Transverse colon (tissue), 4 donors: Measurements from ENCODE around the gene OVAAL.

Experiments used
- POLR2AphosphoS5 ChIP-seq, 3 donors: sonication (generic); formaldehyde crosslinking; IDR thresholded peaks; one replicate each; pipeline ENCODE4 v1.6.1; 2016; ENCODE audit warnings: antibody characterized with exemption in 3 of 3
- TF ChIP-seq, protein P1 (sequence below), 5 experiments: fragments of 200-600 bp in 3 of 5; fragments of 450-650 bp in 2 of 5; sonication (generic) in 3 of 5; IDR thresholded peaks; 1 replicate in 2 of 5; 2 replicates in 3 of 5; pipeline ENCODE4 v1.5.1; 2016 to 2017; ENCODE audit warnings: antibody characterized with exemption in 5 of 5, inconsistent platforms in 3 of 5, mild to moderate bottlenecking in 2 of 5, moderate library complexity in 1 of 5

DNA sequence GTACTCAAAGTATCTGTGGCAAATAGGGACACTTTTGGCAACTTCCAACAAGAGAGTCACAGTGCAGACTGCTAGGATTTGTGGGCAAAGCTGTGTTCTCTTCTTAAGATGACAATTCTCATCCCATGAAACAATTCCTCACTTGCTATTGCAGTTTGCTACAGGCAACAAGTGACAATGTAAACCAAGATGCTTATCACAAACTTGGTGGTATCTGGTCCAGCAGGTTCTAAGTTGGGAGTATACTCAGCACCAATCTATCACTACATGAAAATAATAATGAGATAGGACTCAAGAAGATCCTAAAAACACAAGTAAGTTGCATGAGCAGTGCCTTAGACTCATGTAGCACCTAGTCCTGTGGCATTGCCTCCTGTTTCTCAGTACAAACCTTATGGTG, 3.4 kb upstream of the OVAAL start:
- TF ChIP-seq, protein P1, sequence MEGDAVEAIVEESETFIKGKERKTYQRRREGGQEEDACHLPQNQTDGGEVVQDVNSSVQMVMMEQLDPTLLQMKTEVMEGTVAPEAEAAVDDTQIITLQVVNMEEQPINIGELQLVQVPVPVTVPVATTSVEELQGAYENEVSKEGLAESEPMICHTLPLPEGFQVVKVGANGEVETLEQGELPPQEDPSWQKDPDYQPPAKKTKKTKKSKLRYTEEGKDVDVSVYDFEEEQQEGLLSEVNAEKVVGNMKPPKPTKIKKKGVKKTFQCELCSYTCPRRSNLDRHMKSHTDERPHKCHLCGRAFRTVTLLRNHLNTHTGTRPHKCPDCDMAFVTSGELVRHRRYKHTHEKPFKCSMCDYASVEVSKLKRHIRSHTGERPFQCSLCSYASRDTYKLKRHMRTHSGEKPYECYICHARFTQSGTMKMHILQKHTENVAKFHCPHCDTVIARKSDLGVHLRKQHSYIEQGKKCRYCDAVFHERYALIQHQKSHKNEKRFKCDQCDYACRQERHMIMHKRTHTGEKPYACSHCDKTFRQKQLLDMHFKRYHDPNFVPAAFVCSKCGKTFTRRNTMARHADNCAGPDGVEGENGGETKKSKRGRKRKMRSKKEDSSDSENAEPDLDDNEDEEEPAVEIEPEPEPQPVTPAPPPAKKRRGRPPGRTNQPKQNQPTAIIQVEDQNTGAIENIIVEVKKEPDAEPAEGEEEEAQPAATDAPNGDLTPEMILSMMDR (IDR thresholded peaks at IDR 0.05): no peak
- no peak for TF ChIP-seq POLR2AphosphoS5 (IDR thresholded peaks at IDR 0.05)
